ENCODE measurements around the gene PTK7. TPM values are rescaled to one million over a fixed set of nuclear protein-coding genes. Genes with fewer than 3 reads are reported as not detected.

Gene PTK7
- total RNA-seq, 1 donor from 2014 or later = 155 TPM

- Mint-ChIP-seq H3K27ac (no peak overlapping the region), H3K9me3 (no peaks in the 10 kb centered on the region), H3K27me3 (no peaks in the 10 kb centered on the region), H3K4me3 (no peak overlapping the region), H3K4me1 (ENCODE audit: unreplicated experiment) (no peaks in the 10 kb centered on the region), H3K36me3 (peaks cover 31% of the 10 kb centered on the region)
- DNase-seq (ENCODE audit: extremely low spot score, unreplicated experiment) = no peak
- no peak for TF ChIP-seq CTCF (conservative IDR thresholded peaks at IDR 0.05)
Measured at GRCh38 chr6:43034190-43034525, 42.0 kb upstream of the PTK7 start.

- H3K36me3 Mint-ChIP-seq = peaks cover 24% of the 10 kb centered on the region
- H3K27me3 Mint-ChIP-seq = no peaks in the 10 kb centered on the region
- TF ChIP-seq CTCF (conservative IDR thresholded peaks at IDR 0.05) = no peak
- H3K27ac Mint-ChIP-seq = peak overlapping the region; percentile 23
- DNase-seq (ENCODE audit: extremely low spot score, unreplicated experiment) = no peak
- H3K4me1 Mint-ChIP-seq (ENCODE audit: unreplicated experiment) = no peaks in the 10 kb centered on the region
- no peaks in the 10 kb centered on the region for H3K9me3 Mint-ChIP-seq
- H3K4me3 Mint-ChIP-seq = no peak overlapping the region
Measured at GRCh38 chr6:43035495-43036194, 40.5 kb upstream of the PTK7 start.

GRCh38 chr6:43036712-43037111 lies 39.4 kb upstream of the PTK7 start:
- Mint-ChIP-seq H3K4me3 (no peak overlapping the region), H3K36me3 (peaks cover 21% of the 10 kb centered on the region)

GRCh38 chr6:43037197-43037596 lies 38.9 kb upstream of the PTK7 start:
- TF ChIP-seq CTCF (conservative IDR thresholded peaks at IDR 0.05) = no peak
- DNase-seq (ENCODE audit: extremely low spot score, unreplicated experiment) = no peak
- Mint-ChIP-seq H3K27ac (no peak overlapping the region), H3K4me1 (ENCODE audit: unreplicated experiment) (no peaks in the 10 kb centered on the region), H3K36me3 (peaks cover 18% of the 10 kb centered on the region), H3K9me3 (no peaks in the 10 kb centered on the region), H3K4me3 (no peak overlapping the region), H3K27me3 (no peaks in the 10 kb centered on the region)

More at GRCh38 chr6:43036712-43037111, 39.4 kb upstream of the PTK7 start:
- no peaks in the 10 kb centered on the region for H3K4me1 Mint-ChIP-seq (ENCODE audit: unreplicated experiment)
- no peak overlapping the region for H3K27ac Mint-ChIP-seq
- no peaks in the 10 kb centered on the region for H3K9me3 Mint-ChIP-seq
- no peak for TF ChIP-seq CTCF (conservative IDR thresholded peaks at IDR 0.05)
- H3K27me3 Mint-ChIP-seq = no peaks in the 10 kb centered on the region
- no peak for DNase-seq (ENCODE audit: extremely low spot score, unreplicated experiment)

GRCh38 chr6:43037706-43038105 lies 38.4 kb upstream of the PTK7 start:
- peaks cover 22% of the 10 kb centered on the region for H3K36me3 Mint-ChIP-seq

More at GRCh38 chr6:43037706-43038105, 38.4 kb upstream of the PTK7 start:
- H3K27ac Mint-ChIP-seq = no peak overlapping the region
- no peaks in the 10 kb centered on the region for H3K9me3 Mint-ChIP-seq
- DNase-seq (ENCODE audit: extremely low spot score, unreplicated experiment) = no peak
- H3K4me1 Mint-ChIP-seq (ENCODE audit: unreplicated experiment) = no peaks in the 10 kb centered on the region
- no peaks in the 10 kb centered on the region for H3K27me3 Mint-ChIP-seq
- H3K4me3 Mint-ChIP-seq = no peak overlapping the region
- TF ChIP-seq CTCF (conservative IDR thresholded peaks at IDR 0.05) = no peak
